Brain pericyte (primary cell): Measurements from ENCODE around the gene TAF13.

Experiments
- DNase-seq: peaks from one replicate; pipeline ENCODE4 v3.0.0-alpha.2; 2012; ENCODE audit warnings: low read depth, low spot score

TAF13 gene, protein sequence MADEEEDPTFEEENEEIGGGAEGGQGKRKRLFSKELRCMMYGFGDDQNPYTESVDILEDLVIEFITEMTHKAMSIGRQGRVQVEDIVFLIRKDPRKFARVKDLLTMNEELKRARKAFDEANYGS

DNA sequence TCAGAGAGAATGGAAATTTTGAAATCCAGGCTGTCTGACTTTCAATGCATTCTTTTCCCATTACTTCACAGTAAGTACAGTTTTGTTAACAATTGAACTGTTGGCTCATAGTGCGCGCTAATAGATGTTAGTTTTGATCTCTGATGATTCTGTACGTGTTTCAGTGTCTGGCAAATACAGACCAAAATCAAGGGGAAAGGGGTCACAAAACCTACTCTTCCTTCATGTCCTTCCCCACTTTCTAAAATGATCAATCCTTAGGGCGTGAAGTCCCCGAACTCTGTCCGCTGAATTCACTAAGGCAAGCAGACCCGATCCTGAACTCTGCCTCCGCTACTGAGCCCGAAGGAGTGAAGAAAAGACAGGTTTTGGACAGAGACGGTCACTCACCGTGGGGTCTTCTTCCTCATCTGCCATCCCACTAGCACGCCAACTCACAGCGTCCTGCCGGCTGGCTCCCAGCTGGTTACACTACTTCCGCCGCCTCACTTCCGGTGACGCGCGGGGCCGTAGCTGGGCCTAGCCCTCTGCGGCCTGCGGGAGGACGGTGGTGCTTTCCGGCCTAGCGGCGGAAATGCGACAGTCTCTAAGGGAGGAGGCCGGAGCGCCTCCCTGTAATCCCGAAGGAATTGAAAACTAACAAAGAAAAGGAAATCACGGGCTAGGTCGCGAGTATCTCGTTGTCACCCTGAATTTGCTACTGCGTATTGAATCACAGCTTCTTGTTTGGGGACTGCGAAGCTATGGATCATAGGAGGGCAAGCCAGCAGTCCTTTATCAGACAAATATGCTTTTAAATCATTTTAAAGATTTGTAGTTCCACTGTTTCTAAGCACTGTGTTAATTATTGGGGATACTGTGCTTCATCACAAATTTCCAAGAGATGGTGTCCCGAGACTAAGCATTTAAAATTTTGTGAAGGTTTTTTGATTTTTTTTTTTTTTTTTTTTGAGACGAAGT is at the start of gene TAF13:
Gene TAF13 (minus strand): TSS at position 473 of the 960 bp plus-strand sequence. CDS start 56 bp downstream, at position 417.
- DNase-seq: peak; percentile 79

DNA sequence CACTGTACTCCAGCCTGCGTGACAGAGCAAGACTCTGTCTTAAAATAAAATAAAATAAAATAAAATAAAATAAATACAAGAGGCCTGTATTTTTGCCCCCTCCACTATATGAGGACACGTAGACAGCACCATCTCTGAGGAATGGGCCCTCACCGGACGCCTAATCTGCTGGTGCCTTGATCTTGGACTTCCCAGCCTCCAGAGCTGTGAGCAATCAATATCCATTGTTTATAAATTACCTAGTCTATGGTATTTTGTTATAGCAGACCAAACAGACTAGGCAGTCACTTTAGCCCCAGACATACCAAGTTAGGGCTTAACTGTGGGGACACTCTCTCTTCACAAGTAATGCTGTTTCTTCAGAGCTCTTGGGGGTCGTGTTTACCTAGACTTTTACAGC is 44.6 kb upstream of the TAF13 start:
- no peak for DNase-seq

DNA sequence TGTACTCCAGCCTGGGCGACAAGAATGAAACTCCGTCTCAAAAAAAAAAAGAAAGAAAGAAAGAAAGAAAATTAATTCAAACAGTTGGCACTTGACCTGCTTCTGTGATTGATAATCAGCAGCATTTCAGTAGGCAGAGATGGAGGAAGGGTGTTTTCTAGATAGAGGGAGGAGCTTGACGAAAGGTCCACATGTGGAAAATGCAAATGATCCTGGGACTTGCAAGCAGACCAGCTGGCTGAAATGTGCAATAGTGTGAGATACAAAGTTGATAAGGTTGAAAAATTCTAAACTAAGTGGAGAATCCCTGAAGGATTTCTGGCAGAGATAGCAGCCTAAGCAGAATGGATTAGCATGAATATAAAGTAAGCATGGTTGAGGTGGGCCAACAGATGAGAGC is 42.3 kb upstream of the TAF13 start:
- DNase-seq: no peak

DNA sequence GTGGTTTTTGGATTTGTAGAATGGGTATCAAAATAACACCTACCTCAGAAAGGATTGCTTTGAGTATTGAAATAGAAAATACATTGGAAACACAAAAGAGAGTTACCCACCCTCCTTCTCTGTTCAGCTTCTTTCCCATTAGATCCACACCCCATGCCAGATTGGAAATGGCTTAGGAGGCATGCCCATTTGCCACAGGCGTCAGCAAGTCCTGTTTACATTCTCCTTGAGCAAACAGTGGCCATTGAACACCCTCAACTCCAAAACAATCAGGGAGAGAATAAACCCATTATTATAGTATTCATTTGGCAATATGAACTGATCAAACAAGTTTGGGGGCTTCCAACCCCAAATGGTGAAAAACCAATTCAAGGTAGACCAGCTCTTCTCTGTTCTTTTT is 40.5 kb upstream of the TAF13 start:
- DNase-seq: no peak

DNA sequence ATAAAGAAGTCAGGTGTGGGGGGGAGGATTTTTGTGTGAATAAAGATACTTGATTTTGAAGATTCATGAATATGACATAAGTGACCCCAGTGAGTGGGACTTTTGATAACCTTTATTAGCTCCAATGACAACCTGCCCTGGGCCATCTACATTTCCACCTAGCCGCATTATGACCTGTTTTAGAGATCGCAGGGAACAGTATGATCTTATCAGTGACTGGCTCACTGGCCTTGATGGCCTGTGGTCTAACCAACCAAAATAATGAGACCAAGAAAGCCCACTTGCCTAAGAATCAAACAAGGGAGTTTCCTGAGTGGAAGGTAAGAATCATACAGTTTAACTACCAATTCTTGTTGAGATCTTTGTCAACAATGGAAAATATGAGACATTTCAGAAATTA is 39.9 kb upstream of the TAF13 start:
- no peak for DNase-seq

DNA sequence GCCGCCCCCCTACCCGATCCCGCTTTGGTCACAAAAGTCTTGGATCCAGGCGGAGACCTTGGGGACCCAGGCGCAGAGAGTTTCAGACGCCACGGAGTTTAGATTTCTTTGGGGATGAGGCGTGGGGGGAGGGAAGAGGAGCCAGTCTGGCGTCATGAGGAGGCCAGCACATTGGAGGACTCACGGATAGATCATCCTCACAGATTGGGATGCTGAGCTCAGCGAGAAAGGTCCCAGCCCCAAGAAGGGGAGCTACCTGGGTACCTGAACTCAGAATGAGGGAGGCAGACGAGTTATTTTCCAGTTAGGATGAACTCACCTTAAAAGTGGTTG is 38.5 kb upstream of the TAF13 start:
- no peak for DNase-seq

DNA sequence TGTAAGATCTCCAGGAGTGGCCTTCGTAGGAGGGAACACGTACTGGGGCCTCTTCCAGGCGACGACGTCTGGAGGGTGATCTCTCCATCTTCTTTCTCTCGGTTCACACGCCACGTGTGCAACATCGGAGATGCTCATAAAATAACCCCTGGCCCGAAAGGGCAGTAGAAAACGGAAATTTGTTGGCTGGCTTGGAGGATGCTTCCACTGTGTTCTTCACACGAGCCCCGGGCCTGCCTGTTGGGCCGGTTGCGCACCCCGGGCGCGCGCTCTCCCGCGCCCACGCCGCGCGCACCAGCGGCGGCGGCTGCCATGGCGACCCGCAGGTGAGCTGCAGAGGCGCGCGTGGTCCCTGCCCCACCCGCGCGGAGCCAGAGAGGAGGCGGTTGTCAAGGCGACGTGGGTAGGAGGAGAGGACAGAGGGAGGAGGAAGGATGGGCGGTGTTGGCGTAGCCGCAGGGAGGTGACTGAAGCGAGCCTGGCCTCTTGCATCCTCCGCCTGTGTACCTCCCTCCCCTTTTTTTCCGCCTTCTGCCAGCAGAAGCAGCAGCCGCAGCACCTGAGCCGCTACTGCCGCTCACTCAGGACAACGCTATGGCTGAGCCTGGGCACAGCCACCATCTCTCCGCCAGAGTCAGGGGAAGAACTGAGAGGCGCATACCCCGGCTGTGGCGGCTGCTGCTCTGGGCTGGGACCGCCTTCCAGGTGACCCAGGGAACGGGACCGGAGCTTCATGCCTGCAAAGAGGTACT is 38.0 kb upstream of the TAF13 start, which contains the start of gene ELAPOR1:
Gene ELAPOR1 (plus strand): TSS at position 526 of the 752 bp plus-strand sequence. CDS start 69 bp downstream, at position 595.
- DNase-seq: no peak

DNA sequence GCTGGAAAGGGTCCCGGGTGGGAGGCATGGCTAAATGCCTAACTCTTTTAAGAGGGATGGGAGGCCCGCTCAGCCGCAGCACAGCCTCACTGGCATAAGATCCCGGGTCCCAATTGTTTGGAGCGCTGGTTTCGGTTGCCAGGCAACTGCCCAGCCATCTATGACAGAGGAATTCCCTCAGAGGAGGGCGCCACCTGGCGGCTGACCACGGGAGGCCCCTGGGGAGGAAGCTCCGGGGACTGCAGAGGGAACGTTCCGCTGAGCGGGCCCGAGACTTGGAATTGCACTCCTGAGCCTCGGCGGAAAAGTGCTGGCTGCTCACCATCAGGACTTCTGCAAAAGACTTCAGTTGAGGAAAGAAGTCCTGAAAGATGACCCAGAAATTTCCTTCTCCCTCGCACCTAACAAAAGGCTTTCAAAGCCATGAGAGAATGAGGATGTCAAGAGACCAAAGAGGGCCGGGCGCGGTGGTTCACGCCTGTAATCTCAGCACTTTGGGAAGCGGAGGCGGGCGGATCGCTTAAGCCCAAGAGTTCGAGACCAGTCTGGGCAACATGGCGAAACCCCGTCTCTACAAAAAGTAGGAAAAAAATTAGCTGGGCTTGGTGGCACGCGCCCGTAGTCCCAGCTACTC is 37.0 kb upstream of the TAF13 start:
- DNase-seq: no peak

DNA sequence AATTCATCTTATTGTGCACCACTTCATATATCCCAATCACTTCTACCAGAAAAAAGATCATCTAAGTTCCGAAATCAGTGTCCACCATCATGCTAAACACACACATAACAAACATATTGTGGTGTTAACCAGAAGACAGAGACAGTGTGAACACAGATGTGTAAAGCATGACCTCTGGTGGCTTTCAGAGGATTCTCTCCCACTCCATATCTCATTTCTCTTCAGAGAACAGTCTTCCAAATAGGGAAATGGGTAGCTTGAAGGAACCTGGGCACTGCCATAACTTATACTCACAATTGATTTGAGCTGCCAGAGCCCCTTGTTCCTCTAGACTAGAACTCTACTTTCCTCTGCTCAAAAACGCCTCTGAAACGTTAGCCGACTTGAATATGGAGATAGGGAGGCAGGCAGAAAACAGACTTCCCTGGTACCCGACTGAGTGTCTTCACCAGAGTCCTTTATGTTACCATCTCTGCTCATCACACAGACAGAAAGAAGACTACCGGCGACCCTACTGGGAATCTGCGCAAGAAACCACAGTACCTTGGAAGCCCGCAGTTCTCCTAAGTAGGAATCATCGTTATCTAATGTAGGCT is 36.4 kb upstream of the TAF13 start:
- DNase-seq: no peak

DNA sequence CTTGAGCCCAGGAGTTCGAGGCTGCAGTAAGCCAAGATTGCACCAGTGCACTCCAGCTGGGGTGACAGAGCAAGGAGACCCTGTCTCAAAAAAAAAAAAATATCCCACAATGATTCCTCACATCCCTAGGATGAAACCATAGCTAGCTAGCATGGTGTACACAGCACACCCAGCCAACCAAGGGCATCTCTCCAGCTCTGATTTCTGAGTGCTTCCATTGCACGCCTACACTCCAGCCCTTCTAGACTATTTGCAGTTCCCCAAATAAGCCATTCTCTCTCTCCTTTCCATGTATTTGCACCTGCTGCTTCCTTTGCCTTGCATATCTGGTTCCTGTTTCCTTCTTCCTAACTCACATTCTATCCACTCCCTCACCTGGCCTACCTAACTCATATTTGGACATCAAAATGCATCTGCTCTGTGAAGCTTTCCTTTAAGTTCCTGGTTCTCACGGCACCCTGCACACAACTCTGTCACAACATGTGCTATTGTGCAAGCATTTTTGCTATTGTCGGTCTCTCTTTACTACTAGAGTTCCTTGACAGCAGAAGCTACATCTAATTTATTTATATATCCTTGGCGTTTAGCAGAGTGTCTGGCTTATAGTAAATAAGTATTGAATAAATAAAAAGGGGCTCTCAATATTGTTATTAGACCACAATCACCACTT is 35.7 kb upstream of the TAF13 start:
- no peak for DNase-seq

DNA sequence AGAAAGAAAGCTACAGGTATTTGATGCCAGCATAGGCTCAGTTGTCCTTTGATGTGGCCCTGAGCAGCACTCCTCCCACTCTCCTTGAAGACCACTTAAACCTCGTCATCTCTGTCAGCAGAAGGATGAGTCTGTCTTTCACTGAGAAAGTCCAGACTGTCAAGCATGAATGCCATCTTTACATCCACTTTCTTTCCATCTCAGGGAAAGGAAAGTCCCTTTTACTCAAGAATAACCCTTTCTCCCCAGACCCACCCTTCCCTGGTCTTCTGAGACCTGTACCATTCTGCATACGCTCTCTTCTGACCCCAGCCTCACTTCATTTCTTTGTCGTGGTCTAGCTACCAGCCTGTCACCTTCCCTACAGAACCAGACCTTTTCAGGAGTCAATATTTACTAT is 34.1 kb upstream of the TAF13 start:
- no peak for DNase-seq

DNA sequence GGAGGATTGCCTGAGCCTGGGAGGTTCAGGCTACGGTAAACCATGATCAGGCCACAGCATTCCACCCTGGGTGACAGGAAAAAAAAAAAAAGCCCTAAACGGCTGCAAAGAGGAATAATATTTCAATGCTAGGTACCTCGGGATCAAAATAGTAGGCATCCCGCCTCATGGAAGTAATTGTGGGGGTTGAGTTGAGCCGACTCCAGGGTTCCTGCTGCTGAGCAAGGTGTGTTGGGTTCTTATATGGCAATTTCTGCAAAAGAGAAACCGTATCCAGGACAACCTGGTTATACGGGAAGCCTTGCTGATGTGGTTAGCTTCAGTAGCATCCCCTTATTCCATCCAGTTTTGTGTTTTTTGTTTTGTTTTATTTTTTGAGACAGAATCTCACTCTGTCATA is 32.0 kb upstream of the TAF13 start:
- no peak for DNase-seq

DNA sequence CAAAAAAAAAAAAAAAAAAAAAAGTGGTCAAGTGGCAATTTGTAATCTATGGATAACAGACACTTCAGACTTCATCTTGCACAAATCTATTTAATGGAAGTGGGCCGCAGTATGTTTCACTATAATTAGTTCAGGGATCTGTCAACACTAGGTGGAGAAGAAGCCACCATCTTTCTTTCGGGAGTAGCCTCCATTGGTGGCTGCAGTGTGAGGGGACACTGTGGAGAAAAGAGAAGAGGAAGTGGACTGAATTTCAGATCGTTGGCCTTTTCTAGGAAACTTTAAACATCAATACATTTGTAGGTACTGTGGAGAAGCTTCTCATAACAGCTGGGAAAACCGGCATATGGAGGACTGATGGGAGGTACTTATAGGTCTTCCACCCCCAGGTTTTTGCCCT is 30.1 kb upstream of the TAF13 start:
- DNase-seq: no peak

DNA sequence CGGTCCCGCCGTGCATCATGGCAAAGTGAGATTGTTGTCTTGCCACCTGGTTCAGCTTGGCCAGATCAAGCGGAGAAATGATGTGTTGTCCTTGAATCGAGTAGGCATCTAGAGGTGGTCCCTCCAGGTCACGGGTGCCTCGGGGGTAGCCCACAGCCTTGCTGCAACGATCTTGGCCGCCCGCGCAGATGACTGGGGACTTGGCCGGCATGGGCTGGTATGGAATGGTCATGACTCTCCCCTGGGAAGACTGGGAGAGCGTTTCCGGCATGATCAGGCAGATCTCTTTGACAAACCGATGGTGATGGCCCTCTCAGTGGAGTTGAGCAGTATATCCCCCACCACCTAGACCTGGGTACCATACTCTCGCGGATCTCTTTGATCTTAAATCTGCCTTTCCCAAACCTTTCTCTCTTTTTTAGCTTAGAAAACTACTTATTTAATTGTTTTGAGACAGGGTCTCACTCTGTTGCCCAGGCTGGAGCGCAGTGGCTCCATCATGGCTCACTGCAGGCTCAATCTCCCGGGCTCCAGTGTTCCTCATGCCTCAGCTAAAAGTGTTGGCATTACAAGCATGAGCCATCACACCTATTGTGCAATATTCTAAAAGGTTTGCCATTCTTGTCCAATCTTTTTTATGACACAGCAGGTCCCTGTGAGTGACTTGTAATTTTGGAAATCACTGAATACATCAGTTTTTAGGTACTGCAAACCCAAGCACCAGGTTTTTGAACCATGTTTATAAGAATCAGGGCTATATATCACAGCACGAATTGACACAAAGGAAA is 28.8 kb upstream of the TAF13 start:
- DNase-seq: no peak

DNA sequence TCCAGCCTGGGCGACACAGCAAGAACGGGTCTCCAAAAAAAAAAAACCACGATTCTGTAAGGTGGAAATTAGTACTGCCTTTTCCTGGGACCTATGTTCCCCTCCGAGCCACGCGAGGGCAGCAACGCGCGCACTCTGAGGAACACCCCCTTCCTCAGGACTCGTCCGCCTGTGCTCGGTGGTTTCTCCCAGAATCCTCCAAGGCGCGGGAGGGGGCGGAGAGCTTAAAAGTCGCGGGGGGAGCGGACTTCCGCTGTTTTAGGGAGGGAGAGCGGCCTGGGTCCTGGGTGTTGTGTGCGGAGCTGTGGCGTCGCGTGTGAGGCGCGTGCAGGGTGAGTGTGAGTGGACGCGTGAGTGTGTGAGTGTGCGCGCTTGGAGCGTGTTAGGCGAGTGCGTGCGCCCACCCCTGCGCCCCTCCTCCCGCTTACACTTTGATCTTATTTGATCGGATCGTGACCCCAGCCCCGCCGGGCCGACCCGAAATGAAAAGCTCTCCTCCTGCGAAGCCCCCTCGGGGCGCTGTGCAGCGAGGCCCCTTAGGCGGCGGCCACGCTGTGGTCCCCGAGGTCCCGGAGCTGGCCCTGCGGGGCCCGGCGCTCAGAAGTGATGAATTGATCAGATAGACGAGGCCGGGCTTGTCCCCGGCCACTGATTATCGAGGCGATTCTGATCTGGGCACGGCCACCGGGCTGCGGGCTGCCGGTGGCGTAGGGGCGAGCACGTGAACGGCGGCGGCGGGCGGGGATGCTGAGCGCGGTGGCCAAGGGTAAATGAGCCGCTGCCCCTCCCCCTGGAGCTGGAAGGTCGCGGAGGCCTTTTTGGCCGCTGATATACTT is 24.4 kb upstream of the TAF13 start:
- DNase-seq: peak; percentile 82

DNA sequence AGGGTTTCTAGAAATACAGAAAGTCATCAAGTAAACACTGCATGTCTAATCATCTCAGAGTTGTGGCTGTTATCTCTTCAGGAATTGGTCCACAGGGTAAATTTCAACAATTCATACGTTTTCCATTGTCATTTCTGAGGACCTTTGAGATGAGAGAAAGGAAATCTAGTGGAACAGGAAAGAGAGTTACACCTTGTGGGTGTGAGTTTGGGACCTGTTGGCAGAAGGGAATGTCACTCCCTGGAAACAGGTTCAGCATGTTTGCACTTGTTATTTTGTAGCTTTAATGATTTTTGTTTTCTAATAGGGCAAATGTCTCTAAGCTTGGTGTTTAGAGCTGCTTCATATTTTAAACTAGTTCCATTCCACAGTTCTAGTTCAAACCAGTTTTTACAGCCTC is 20.3 kb upstream of the TAF13 start:
- DNase-seq: no peak

DNA sequence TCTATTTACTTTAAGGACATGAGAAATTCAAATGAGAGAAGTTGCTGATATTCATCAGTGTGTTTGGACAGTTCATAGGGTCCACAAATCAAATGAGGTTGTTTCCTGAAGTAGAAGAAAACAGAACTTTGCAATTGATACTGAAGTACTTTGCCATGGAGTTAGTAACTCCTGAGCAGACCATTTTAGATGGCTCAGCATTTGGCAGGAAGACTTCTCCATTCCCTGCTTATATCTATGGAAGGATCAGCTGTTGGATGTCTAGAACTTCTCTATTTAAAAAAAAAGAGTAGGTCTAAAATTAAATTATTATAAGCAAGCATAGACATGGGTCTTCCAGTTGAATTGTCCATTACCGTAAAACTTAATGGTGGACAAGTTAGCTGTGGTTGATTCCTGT is 19.8 kb upstream of the TAF13 start:
- no peak for DNase-seq

DNA sequence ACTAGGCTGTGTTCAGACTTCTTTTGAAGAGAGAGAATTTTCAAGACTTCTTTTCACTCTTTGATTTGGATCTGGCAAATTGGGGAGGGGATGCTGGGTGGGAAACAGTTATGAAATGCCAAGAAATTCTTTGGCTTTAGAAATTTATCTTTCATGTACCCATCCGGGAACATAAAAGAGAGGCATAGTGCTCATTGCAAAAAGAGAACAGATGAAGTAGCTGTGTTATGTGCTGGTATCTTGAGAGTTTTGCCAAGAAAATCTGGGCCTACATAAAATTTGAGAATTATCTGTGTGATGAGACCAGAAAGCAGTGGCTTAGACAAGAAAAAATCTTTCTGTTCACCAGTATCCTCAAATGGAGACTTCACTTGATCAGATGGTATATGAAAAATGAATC is 19.1 kb upstream of the TAF13 start:
- no peak for DNase-seq

DNA sequence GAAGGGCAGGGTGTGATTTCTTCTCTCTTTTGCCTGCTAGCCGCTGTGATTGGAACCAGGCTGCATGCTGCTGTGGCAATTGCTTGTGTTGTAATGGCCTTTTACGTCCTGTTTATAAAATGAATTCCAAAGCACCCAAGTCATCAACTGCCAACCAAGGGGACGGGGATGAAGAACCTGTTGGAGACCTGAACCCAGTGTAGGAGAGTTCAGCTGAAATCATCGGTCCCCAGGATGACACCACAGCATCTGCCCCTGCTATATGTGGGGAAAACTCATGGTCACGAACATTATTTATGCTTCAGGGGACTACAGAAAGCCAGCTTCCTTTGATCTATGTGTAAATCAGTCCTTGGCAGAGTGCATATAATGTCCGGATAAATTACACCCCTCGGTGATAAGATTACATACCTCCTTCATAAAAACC is 18.6 kb upstream of the TAF13 start:
- DNase-seq: no peak
